ENCODE measurements around the gene P2RY6.

Gene P2RY6, protein sequence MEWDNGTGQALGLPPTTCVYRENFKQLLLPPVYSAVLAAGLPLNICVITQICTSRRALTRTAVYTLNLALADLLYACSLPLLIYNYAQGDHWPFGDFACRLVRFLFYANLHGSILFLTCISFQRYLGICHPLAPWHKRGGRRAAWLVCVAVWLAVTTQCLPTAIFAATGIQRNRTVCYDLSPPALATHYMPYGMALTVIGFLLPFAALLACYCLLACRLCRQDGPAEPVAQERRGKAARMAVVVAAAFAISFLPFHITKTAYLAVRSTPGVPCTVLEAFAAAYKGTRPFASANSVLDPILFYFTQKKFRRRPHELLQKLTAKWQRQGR

DNA sequence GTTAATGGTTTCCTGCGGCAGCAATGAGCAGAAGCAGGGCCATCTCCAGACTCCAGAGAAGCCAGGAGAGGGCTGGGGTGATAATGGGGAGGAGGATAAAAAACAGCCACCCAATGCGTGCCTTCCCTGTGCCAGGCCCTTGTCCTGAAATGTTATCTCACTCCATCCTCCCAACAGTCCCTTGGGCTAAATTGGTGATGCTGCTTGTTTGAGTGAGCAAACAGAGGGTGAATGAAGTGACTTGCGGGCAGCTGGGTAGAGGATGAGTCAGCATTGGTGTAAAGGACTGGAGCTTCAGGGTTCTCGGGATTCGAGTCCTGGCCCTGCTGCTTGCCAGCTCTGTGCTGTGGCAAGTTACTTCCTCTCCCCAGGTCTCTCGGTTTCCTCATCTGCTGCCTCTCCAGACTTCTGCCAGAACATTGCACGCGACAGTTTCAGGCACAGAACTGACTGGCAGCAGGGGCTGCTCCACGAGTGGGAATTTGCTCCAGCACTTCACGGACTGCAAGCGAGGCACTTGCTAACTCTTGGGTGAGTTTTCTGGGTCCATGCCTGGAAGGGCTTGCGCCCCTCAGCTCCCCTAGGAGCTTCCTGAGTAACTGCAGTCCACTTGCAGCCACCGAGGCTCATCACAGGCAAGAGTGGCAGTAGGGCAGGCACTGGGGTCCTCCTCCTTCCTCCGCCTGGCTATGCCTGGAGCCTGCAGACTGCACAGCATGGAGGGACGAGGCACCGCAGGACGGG, at the start of gene P2RY6:
TSS of gene P2RY6 (plus strand) at position 403 of the 744 bp plus-strand sequence. CDS start 24,181 bp downstream, outside the sequence.
- H3K4me1 ChIP-seq (ENCODE audit: control insufficient read depth, insufficient read depth, low read length) = no peaks in the 10 kb centered on the region
- no peaks in the 10 kb centered on the region for H3K9me3 ChIP-seq (ENCODE audit: control insufficient read depth in 2 of 2, low read length in 2 of 2)
- H3K4me3 ChIP-seq (ENCODE audit: low read length in 2 of 2) = no peak within 1 kb of the TSS
- H3K9ac ChIP-seq (ENCODE audit: low read length in 2 of 2) = no peak within 1 kb of the TSS
- no peak within 1 kb of the TSS for H3K27ac ChIP-seq (ENCODE audit: low read length)
- peaks cover 2 to 3% of the 10 kb centered on the region in 2 donors for H3K27me3 ChIP-seq (ENCODE audit: control insufficient read depth in 1 of 2, insufficient read depth in 2 of 2, low read length in 2 of 2)
- H3K36me3 ChIP-seq (ENCODE audit: control insufficient read depth in 2 of 2, insufficient read depth in 2 of 2, low read length in 2 of 2) = no peaks in the 10 kb centered on the region

DNA sequence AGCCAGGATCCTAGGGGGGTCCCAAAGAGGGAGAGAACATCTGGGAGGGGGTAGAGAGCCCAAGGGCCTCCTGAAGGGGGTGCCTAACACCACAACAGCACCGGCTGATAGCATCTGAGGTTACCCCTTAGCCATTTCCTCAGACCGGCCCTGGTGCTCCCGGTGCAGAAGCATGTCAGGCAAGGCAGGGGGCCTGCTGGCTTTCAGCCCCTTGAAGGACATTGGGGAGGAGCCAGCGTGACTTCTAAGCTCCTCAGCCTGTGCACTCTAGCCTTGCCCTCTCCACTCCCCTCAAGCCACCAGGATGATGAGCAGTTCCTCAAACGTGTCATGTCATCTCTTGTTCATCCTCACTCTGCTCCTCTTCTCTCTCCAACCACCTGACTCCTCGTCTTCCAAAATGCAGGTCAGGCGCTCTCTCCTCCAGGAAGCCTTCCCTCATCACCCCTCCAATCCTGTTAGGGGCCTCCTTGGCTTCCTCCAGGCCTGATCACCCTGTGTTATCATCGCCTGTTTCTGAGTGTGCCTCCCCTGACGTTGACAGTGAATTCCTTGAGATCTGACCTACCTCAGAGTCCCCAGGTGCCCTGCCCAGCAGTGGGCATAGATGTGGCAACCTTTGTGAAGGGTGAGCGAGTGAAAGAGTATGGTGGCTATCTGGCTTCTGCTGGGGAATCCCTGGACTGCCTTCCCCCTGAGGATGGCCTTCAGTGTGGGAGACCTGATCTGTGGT, 48.0 kb upstream of the P2RY6 start:
- Histone ChIP-seq H3K4me1 (ENCODE audit: control insufficient read depth, insufficient read depth, low read length) (no peaks in the 10 kb centered on the region), H3K36me3 (ENCODE audit: control insufficient read depth in 2 of 2, insufficient read depth in 2 of 2, low read length in 2 of 2) (no peaks in the 10 kb centered on the region), H3K27ac (ENCODE audit: low read length) (no peak overlapping the region), H3K27me3 (ENCODE audit: control insufficient read depth in 1 of 2, insufficient read depth in 2 of 2, low read length in 2 of 2) (peaks cover 2 to 14% of the 10 kb centered on the region in 2 donors), H3K4me3 (ENCODE audit: low read length in 2 of 2) (no peak overlapping the region), H3K9ac (ENCODE audit: low read length in 2 of 2) (no peak overlapping the region), H3K9me3 (ENCODE audit: control insufficient read depth in 2 of 2, low read length in 2 of 2) (no peaks in the 10 kb centered on the region)

DNA sequence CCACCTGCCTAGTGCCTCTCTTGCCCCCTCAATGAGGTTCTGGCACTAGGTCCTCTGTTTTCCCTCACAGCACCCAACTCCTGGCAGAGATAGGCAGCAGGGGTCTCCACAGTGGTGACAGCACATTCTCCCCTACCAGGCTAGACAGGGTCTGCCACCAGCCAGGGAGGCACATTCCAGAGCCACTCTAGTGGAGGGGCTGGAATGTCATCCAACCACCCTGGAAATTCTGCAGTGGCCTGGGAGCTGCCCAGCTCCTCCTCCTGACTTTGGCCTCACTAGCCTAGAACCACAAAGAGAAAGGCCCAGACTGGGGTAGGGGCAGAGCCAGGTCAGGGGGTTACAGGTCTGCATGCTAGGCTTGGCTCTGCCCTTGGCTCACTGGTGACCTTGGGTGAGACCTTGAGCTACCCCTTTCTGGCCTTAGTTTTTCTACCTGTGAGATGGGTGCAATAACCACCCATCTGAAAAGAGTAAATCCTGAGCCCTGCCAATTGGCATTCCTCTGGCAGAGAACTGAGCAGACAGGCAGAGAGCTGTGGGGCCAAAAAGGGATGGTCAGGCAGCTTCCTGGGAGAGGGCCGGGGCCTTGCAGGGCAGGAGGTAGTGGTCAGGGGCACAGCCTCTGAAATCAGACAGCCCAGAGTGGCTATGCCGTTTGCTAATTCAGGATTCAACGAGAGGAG, 47.0 kb upstream of the P2RY6 start:
- peaks cover 4% of the 10 kb centered on the region for H3K4me1 ChIP-seq (ENCODE audit: control insufficient read depth, insufficient read depth, low read length)
- H3K36me3 ChIP-seq (ENCODE audit: control insufficient read depth in 2 of 2, insufficient read depth in 2 of 2, low read length in 2 of 2) = no peaks in the 10 kb centered on the region
- peaks cover 0 to 9% of the 10 kb centered on the region in 2 donors for H3K27me3 ChIP-seq (ENCODE audit: control insufficient read depth in 1 of 2, insufficient read depth in 2 of 2, low read length in 2 of 2)
- H3K27ac ChIP-seq (ENCODE audit: low read length) = no peak overlapping the region
- H3K9me3 ChIP-seq (ENCODE audit: control insufficient read depth in 2 of 2, low read length in 2 of 2) = no peaks in the 10 kb centered on the region
- no peak overlapping the region for H3K4me3 ChIP-seq (ENCODE audit: low read length in 2 of 2)
- no peak overlapping the region for H3K9ac ChIP-seq (ENCODE audit: low read length in 2 of 2)

DNA sequence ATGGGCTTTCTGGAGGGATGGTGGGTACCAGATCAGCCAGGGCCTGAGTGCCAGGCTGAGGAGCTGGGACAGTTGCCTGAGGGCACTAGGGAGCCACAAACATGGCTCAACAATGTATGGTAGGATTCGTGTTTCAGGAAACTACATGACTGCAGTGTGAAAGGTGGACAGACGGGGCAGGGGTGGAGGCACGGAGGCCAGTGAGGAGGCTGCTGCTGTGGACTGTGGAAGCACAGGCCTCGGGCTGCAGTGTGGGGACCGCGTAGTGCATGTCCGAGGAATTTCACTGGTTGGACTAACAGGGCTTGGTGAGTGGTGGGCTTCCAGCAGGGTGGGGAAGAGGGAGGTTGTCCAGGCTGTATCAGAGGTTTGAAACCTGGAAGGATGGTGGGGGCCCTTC, 46.3 kb upstream of the P2RY6 start:
- Histone ChIP-seq H3K4me1 (ENCODE audit: control insufficient read depth, insufficient read depth, low read length) (peaks cover 4% of the 10 kb centered on the region), H3K4me3 (ENCODE audit: low read length in 2 of 2) (no peak overlapping the region), H3K9ac (ENCODE audit: low read length in 2 of 2) (no peak overlapping the region), H3K27me3 (ENCODE audit: control insufficient read depth in 1 of 2, insufficient read depth in 2 of 2, low read length in 2 of 2) (peaks cover 0 to 4% of the 10 kb centered on the region in 2 donors), H3K9me3 (ENCODE audit: control insufficient read depth in 2 of 2, low read length in 2 of 2) (no peaks in the 10 kb centered on the region), H3K27ac (ENCODE audit: low read length) (no peak overlapping the region), H3K36me3 (ENCODE audit: control insufficient read depth in 2 of 2, insufficient read depth in 2 of 2, low read length in 2 of 2) (no peaks in the 10 kb centered on the region)

DNA sequence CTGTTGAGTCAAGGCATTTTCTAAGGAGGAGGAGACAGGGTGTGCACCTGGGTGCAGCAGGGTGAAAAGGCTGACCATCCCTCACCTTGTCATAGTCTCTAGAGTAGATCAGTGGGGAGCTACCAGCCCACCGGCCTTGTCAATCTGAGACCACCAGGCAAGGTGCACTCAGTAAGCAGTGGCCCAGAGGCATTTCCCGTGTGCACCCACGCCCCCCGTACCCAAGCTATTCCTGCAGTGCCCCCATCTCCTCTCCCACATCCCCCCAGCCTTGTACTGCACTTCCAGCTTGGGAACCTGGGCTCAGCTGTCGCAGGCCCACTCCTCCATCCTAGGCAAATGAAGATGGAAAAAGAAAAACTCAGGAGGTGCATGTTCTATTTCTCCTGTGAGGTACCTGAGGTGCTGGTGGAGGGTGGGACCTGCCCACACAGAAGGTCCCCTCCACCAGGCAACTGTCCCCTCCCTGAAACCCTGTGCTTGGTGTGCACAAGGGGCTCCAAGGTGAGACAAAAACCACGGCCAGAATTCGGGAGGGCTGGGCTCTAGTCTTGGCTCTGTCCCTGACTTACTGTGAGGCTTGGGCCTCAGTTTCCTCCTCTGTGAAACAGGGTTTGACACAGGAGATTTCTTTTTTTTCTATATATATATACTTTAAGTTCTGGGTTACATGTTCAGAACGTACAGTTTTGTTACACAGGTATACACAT, 45.7 kb upstream of the P2RY6 start:
- no peak overlapping the region for H3K27ac ChIP-seq (ENCODE audit: low read length)
- H3K9ac ChIP-seq (ENCODE audit: low read length in 2 of 2) = no peak overlapping the region
- H3K27me3 ChIP-seq (ENCODE audit: control insufficient read depth in 1 of 2, insufficient read depth in 2 of 2, low read length in 2 of 2) = peaks cover 0 to 4% of the 10 kb centered on the region in 2 donors
- H3K4me1 ChIP-seq (ENCODE audit: control insufficient read depth, insufficient read depth, low read length) = peaks cover 4% of the 10 kb centered on the region
- no peaks in the 10 kb centered on the region for H3K36me3 ChIP-seq (ENCODE audit: control insufficient read depth in 2 of 2, insufficient read depth in 2 of 2, low read length in 2 of 2)
- no peak overlapping the region for H3K4me3 ChIP-seq (ENCODE audit: low read length in 2 of 2)
- no peaks in the 10 kb centered on the region for H3K9me3 ChIP-seq (ENCODE audit: control insufficient read depth in 2 of 2, low read length in 2 of 2)

DNA sequence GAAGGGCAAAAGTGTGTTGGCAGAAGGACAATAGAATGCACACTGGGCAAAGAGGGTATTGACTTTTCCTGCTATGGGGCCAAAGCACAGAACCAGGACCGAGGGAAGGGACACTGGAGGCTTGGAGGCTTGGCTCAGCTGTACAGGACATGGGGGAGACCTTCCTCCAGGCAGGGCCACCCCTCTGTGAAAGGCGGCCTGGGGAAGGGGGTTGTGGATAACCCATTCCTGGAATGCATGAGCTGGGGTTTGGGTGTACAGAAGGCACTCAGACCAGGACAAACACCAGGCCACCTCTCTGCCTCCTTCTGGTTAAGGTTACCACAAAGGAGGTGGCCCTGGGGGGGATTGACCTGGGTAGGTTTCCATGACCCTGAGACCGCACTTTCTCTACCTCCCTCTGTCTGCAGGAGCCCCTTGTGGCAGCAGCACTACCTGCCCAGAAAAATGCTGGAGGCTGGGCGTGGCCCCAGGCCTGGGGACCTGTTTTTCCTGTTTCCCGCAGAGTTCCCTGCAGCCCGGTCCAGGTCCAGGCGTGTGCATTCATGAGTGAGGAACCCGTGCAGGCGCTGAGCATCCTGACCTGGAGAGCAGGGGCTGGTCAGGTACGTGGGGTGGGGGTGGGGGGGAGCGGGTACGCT, 44.4 kb upstream of the P2RY6 start:
- H3K27ac ChIP-seq (ENCODE audit: low read length) = no peak overlapping the region
- peaks cover 4% of the 10 kb centered on the region for H3K4me1 ChIP-seq (ENCODE audit: control insufficient read depth, insufficient read depth, low read length)
- no peaks in the 10 kb centered on the region for H3K36me3 ChIP-seq (ENCODE audit: control insufficient read depth in 2 of 2, insufficient read depth in 2 of 2, low read length in 2 of 2)

DNA sequence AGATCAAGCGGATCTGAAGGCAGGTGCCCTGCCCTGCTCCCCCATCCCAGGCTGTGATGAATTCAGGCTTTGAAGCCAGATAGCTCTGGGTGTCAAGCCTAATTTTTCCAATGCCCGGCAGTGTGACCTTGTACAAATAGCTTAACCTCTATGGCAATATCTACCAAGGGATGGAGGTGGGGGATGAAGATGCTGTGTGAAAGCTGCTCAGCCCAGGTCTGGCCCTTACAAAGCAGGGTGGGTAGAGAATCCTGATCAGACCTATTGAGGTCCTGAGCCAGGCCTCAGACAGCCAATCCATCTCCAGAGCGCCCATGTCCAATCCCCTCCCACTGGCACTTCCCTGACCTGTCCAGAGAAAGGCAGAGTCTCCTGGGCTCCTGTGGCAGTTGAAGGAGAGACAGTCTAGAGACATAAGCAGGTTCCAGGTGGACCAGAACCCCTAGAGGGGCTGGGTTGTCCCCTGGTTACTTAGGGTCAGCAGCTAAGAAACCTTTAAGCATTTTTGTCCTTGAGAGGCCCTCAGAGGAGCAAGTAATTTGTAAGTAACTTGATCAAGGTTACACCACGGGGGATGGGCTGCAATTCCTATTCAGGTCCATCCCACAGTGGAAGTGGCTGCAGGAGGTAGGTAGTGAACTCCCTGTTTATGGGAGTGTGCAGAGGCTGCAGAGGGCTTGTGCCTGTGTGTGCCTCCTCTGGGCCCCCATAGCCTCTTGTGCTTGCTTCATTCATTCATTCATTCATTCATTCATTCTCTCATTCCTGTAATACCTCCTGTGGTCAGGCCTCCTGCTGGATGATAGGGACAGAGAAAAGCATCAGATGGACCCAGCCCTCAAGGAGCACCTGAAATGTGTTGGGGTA, 43.6 kb upstream of the P2RY6 start:
- Histone ChIP-seq H3K36me3 (ENCODE audit: control insufficient read depth in 2 of 2, insufficient read depth in 2 of 2, low read length in 2 of 2) (no peaks in the 10 kb centered on the region), H3K4me1 (ENCODE audit: control insufficient read depth, insufficient read depth, low read length) (peaks cover 6% of the 10 kb centered on the region), H3K9ac (ENCODE audit: low read length in 2 of 2) (no peak overlapping the region), H3K9me3 (ENCODE audit: control insufficient read depth in 2 of 2, low read length in 2 of 2) (no peaks in the 10 kb centered on the region), H3K4me3 (ENCODE audit: low read length in 2 of 2) (no peak overlapping the region), H3K27me3 (ENCODE audit: control insufficient read depth in 1 of 2, insufficient read depth in 2 of 2, low read length in 2 of 2) (no peaks in the 10 kb centered on the region), H3K27ac (ENCODE audit: low read length) (no peak overlapping the region)

More for the DNA sequence above, 44.4 kb upstream of the P2RY6 start:
- no peaks in the 10 kb centered on the region for H3K27me3 ChIP-seq (ENCODE audit: control insufficient read depth in 1 of 2, insufficient read depth in 2 of 2, low read length in 2 of 2)
- H3K4me3 ChIP-seq (ENCODE audit: low read length in 2 of 2) = no peak overlapping the region
- no peaks in the 10 kb centered on the region for H3K9me3 ChIP-seq (ENCODE audit: control insufficient read depth in 2 of 2, low read length in 2 of 2)
- no peak overlapping the region for H3K9ac ChIP-seq (ENCODE audit: low read length in 2 of 2)

DNA sequence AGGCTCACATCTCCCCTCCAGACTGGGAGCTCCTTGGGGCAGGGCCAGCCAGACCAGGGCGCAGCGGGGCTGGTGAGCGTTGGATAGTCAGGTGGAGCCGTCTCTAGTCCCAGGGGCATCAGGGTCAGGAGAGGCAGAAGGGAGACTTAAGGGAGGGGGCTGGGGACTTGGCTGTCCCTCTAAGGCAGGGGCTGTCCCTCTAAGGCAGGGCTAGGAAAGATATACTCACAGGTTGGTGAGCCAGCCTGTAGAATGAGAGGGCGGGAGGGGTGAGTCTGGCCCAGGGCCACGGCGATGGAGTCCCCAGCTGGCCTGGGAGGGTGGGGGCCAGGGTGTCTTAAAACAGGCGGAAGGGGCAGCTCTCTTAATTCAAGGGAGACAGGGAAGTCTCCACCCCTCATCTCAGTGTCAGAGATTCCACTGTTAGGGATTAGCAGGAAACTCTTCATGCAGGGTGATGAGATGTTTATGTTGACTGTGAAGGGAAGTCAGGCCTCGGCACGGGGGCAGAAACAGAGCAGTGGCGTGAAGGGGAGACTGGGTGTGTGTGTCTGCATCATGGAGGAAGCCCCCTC, 42.7 kb upstream of the P2RY6 start:
- H3K27ac ChIP-seq (ENCODE audit: low read length) = no peak overlapping the region
- H3K4me3 ChIP-seq (ENCODE audit: low read length in 2 of 2) = no peak overlapping the region
- peaks cover 16% of the 10 kb centered on the region for H3K4me1 ChIP-seq (ENCODE audit: control insufficient read depth, insufficient read depth, low read length)

More for the DNA sequence above, 42.7 kb upstream of the P2RY6 start:
- H3K36me3 ChIP-seq (ENCODE audit: control insufficient read depth in 2 of 2, insufficient read depth in 2 of 2, low read length in 2 of 2) = no peaks in the 10 kb centered on the region
- H3K9me3 ChIP-seq (ENCODE audit: control insufficient read depth in 2 of 2, low read length in 2 of 2) = no peaks in the 10 kb centered on the region
- H3K9ac ChIP-seq (ENCODE audit: low read length in 2 of 2) = no peak overlapping the region
- no peaks in the 10 kb centered on the region for H3K27me3 ChIP-seq (ENCODE audit: control insufficient read depth in 1 of 2, insufficient read depth in 2 of 2, low read length in 2 of 2)

Measured in stomach smooth muscle (tissue), 2 donors.